Subcutaneous adipose tissue (tissue), 4 donors: ENCODE results near the gene DLG3. TPM values are rescaled to one million over a fixed set of nuclear protein-coding genes. Genes with fewer than 3 reads are reported as not detected.

Source experiments
- total RNA-seq, 4 donors: library from RNA; depleted of rRNA; stranded (reverse); fragments of >200 nt; gene quantifications; one replicate each; pipeline ENCODE4 v1.1.0, GENCODE V29; 2016
- TF ChIP-seq, protein P1 (sequence below): fragments of 450-650 bp; IDR thresholded peaks from one replicate; pipeline ENCODE4 v1.5.1; 2016; ENCODE audit warnings: low read depth, mild to moderate bottlenecking, control low read depth, antibody characterized with exemption, moderate library complexity

DLG3 gene
- total RNA-seq, 4 donors from 2014 or later: 2.5 to 3.3 (median 2.6) TPM

DNA sequence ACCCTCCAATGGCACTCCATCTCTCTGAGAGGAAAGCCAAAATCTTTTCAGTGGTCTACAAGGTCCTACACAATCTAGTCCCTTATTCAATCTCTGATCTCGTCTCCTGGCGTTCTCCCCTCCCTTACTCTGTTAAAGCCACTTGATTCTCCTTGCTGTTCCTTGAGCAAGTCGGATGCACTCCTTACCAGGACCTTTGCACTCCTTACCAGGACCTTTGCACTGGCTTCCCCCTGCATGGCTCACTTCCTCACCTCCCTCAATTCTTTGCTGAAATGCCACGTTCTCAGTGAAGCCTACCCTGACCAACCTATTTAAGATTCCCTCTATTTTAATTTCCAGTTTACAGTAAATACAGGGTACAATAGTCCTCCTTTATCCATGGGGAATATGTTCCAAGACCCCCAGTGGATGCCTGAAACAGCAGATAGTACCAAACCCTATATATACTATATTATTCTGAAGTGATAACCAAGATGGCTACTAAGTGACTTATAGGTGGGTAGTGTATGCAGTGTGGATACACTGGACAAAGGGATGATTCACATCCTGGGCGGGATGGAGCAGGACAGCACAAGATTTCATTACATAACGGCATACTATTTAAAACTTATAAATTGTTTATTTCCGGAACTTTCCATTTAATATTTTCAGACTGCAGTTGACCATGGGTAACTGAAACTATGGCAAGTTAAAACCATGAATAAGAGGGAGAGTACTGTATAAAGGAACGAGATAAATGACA lies 6.5 kb upstream of the DLG3 start:
- TF ChIP-seq, protein P1, sequence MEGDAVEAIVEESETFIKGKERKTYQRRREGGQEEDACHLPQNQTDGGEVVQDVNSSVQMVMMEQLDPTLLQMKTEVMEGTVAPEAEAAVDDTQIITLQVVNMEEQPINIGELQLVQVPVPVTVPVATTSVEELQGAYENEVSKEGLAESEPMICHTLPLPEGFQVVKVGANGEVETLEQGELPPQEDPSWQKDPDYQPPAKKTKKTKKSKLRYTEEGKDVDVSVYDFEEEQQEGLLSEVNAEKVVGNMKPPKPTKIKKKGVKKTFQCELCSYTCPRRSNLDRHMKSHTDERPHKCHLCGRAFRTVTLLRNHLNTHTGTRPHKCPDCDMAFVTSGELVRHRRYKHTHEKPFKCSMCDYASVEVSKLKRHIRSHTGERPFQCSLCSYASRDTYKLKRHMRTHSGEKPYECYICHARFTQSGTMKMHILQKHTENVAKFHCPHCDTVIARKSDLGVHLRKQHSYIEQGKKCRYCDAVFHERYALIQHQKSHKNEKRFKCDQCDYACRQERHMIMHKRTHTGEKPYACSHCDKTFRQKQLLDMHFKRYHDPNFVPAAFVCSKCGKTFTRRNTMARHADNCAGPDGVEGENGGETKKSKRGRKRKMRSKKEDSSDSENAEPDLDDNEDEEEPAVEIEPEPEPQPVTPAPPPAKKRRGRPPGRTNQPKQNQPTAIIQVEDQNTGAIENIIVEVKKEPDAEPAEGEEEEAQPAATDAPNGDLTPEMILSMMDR: no peak

DNA sequence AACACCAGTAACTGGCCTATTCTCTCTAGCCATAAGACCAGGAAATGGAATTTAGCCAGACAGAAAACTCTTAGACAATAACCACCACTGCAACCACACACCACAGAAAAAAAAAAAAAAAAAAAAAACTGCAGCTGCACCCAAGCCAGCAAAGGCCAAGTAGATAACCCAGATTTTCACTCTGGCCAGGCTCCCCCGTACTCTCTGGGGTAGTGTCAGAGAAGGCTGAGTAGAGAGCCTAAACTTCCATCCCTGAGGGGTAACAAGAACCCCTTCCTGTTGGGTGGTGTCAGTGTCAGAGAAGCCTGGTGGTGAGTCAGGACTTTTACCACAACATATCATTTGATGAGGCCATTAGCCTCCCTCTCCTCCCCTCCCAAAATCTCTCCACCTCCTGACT lies 5.6 kb upstream of the DLG3 start:
- TF ChIP-seq, protein P1: no peak

DNA sequence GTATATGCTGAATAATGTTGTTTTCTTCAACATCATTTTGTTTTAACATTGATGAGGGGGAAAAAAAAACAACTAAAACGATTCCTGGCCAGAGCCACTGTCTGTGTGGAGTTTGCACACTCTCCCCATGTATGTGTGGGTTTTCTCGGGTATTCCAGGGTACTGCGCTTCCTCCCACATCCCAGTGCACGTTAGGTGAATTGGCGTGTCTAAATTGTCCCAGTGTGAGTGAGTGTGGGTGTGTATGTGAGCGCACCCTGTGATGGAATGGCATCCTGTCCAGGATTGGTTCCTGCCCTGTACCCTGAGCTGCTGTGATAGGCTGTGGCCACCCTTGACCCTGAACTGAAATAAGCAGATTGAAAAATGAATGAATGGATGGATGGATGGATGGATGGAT lies 2.4 kb upstream of the DLG3 start:
- TF ChIP-seq, protein P1: no peak

DNA sequence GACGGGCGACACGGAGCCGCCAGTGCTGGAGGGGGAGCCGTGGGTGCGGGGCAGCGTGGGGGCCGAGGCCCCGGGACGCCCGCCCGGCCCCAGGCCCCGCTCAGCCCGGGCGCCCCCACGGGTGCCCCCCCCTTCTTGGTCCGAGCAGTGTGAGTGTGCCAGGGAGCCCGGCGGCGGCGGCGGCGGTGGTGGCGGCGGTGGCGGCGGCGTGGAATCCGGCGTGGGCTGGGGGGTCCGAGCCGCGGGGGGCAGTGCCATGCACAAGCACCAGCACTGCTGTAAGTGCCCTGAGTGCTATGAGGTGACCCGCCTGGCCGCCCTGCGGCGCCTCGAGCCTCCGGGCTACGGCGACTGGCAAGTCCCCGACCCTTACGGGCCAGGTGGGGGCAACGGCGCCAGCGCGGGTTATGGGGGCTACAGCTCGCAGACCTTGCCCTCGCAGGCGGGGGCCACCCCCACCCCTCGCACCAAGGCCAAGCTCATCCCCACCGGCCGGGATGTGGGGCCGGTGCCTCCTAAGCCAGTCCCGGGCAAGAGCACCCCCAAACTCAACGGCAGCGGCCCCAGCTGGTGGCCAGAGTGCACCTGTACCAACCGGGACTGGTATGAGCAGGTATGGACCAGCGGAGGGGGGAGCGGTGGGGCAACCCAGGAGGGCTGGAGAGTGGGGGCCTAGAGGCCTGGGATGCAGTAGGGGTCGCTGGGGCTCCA lies 466 bp downstream of the DLG3 start:
- TF ChIP-seq, protein P1: no peak

DNA sequence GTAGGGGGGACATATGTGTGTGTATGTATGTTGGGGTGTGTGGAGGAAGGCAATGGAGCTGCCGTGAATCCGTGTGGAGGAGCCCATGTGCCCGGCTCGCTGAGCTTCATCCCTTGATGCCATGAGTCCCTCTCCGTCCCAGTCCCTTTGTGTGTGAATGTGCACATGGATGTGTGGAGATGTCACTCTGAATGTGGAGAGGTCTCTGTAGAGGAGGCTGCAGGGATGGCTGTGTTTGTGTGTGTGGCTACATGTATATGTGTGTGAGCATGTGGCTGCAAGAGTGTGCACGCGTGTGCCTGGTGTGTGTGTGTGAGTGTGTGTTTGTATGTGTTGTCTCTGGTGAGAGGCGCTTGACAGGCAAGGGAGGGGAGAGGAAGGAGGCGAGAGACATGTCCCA lies 1.3 kb downstream of the DLG3 start:
- TF ChIP-seq, protein P1: no peak

- TF ChIP-seq, protein P1: no peak
Measured at GRCh38 chrX:70446380-70447350, 2.0 kb downstream of the DLG3 start.

- TF ChIP-seq, protein P1: no peak
Measured at GRCh38 chrX:70449457-70449966, 4.9 kb downstream of the DLG3 start.
